IPS DF 6.9 (cell line): Measurements from ENCODE around the gene KMT5B.

ENCODE experiments used
- DNase-seq: peaks from one replicate; pipeline ENCODE4 v3.0.0-alpha.2; 2013; ENCODE audit warnings: low read depth, low spot score
- H3K27ac ChIP-seq: one replicate; pipeline ENCODE4 v1.5.1; 2013; ENCODE audit warnings: low read length, control low read depth
- H3K27me3 ChIP-seq: 2 replicates; pipeline ENCODE4 v1.6.1; 2013; ENCODE audit warnings: mild to moderate bottlenecking, low read length; ENCODE audit not compliant: control insufficient read depth, insufficient read depth
- H3K36me3 ChIP-seq: 2 replicates; pipeline ENCODE4 v1.6.1; 2013; ENCODE audit warnings: low read length; ENCODE audit not compliant: control insufficient read depth, insufficient read depth
- H3K4me1 ChIP-seq: 2 replicates; pipeline ENCODE4 v1.6.1; 2013; ENCODE audit warnings: low read length; ENCODE audit not compliant: control insufficient read depth, insufficient read depth
- H3K4me3 ChIP-seq: 2 replicates; pipeline ENCODE4 v1.5.1; 2013; ENCODE audit warnings: mild to moderate bottlenecking, low read length
- H3K9me3 ChIP-seq: 2 replicates; pipeline ENCODE4 v1.6.1; 2013; ENCODE audit warnings: low read length, inconsistent platforms; ENCODE audit not compliant: control insufficient read depth, insufficient read depth
- WGBS: extraction: QIAGEN DNeasy Blood & Tissue Kit; methylation state at CpG from one replicate; pipeline ENCODE4 v1.1.7; 2013; ENCODE audit warnings: mixed read lengths, missing lambda C conversion rate; ENCODE audit not compliant: insufficient read length, insufficient coverage; 5-methylcytosine and 5-hydroxymethylcytosine counted together

The KMT5B gene

GRCh38 chr11:68121067-68121899 is 91.8 kb downstream of the KMT5B start, which contains the start of gene CHKA:
Gene CHKA (minus strand): TSS chr11:68121388. CDS start chr11:68121177, 211 bp downstream.
- peak; percentile 87 for DNase-seq
- Histone ChIP-seq H3K36me3 (no peaks in the 10 kb centered on the region), H3K4me1 (peaks cover 6% of the 10 kb centered on the region), H3K27me3 (no peaks in the 10 kb centered on the region), H3K4me3 (peak within 1 kb of the TSS; percentile 95), H3K27ac (no peak within 1 kb of the TSS), H3K9me3 (no peaks in the 10 kb centered on the region)
- WGBS: no CpG with 5 or more reads among the region's 107 CpGs

GRCh38 chr11:68120273-68121066 is 92.6 kb downstream of the KMT5B start:
- no peak for DNase-seq
- WGBS: no CpG with 5 or more reads among the region's 73 CpGs
- Histone ChIP-seq H3K27me3 (no peaks in the 10 kb centered on the region), H3K36me3 (no peaks in the 10 kb centered on the region), H3K4me1 (peaks cover 6% of the 10 kb centered on the region), H3K4me3 (peak overlapping the region; percentile 95), H3K27ac (no peak overlapping the region), H3K9me3 (no peaks in the 10 kb centered on the region)

GRCh38 chr11:68118706-68119448 is 94.2 kb downstream of the KMT5B start:
- H3K4me3 ChIP-seq: no peak overlapping the region
- no CpG with 5 or more reads among the region's 4 CpGs for WGBS
- no peaks in the 10 kb centered on the region for H3K36me3 ChIP-seq
- no peaks in the 10 kb centered on the region for H3K4me1 ChIP-seq
- no peaks in the 10 kb centered on the region for H3K9me3 ChIP-seq
- H3K27ac ChIP-seq: no peak overlapping the region
- no peaks in the 10 kb centered on the region for H3K27me3 ChIP-seq
- DNase-seq: no peak

- DNase-seq: no peak
- H3K4me3 ChIP-seq: no peak overlapping the region
- WGBS: no CpG with 5 or more reads among the region's 11 CpGs
- H3K27ac ChIP-seq: no peak overlapping the region
- no peaks in the 10 kb centered on the region for H3K9me3 ChIP-seq
- no peaks in the 10 kb centered on the region for H3K36me3 ChIP-seq
- no peaks in the 10 kb centered on the region for H3K27me3 ChIP-seq
- H3K4me1 ChIP-seq: no peaks in the 10 kb centered on the region
These were observed 95.1 kb downstream of the KMT5B start for GRCh38 chr11:68117853-68118470.

GRCh38 chr11:68116974-68117373 is 96.1 kb downstream of the KMT5B start:
- no CpG with 5 or more reads among the region's 3 CpGs for WGBS
- H3K9me3 ChIP-seq: no peaks in the 10 kb centered on the region
- H3K36me3 ChIP-seq: no peaks in the 10 kb centered on the region
- no peak overlapping the region for H3K27ac ChIP-seq
- no peaks in the 10 kb centered on the region for H3K27me3 ChIP-seq
- no peak overlapping the region for H3K4me3 ChIP-seq
- DNase-seq: no peak
- H3K4me1 ChIP-seq: no peaks in the 10 kb centered on the region

- no CpG with 5 or more reads among the region's 7 CpGs for WGBS
- no peaks in the 10 kb centered on the region for H3K36me3 ChIP-seq
- DNase-seq: no peak
- H3K4me1 ChIP-seq: no peaks in the 10 kb centered on the region
- no peak overlapping the region for H3K27ac ChIP-seq
- no peaks in the 10 kb centered on the region for H3K27me3 ChIP-seq
- no peaks in the 10 kb centered on the region for H3K9me3 ChIP-seq
- H3K4me3 ChIP-seq: no peak overlapping the region
These were observed 97.0 kb downstream of the KMT5B start for GRCh38 chr11:68116126-68116525.

- no peak for DNase-seq
- WGBS: no CpG with 5 or more reads among the region's 1 CpG
These were observed 97.8 kb downstream of the KMT5B start for GRCh38 chr11:68115285-68115684.

GRCh38 chr11:68113986-68114385 is 99.1 kb downstream of the KMT5B start:
- no peaks in the 10 kb centered on the region for H3K4me1 ChIP-seq
- H3K36me3 ChIP-seq: no peaks in the 10 kb centered on the region
- WGBS: no CpG with 5 or more reads among the region's 3 CpGs
- DNase-seq: no peak
- H3K9me3 ChIP-seq: no peaks in the 10 kb centered on the region
- H3K27ac ChIP-seq: no peak overlapping the region
- H3K27me3 ChIP-seq: no peaks in the 10 kb centered on the region
- no peak overlapping the region for H3K4me3 ChIP-seq

More at GRCh38 chr11:68115285-68115684, 97.8 kb downstream of the KMT5B start:
- Histone ChIP-seq H3K27me3 (no peaks in the 10 kb centered on the region), H3K27ac (no peak overlapping the region), H3K4me1 (no peaks in the 10 kb centered on the region), H3K4me3 (no peak overlapping the region), H3K36me3 (no peaks in the 10 kb centered on the region), H3K9me3 (no peaks in the 10 kb centered on the region)

- peaks cover 3% of the 10 kb centered on the region; the same call in 1 of the 2 replicates for H3K4me1 ChIP-seq
- no peaks in the 10 kb centered on the region for H3K27me3 ChIP-seq
- H3K4me3 ChIP-seq: no peak overlapping the region
- H3K9me3 ChIP-seq: no peaks in the 10 kb centered on the region
- WGBS: no CpG with 5 or more reads among the region's 10 CpGs
- DNase-seq: no peak
- no peak overlapping the region for H3K27ac ChIP-seq
- H3K36me3 ChIP-seq: no peaks in the 10 kb centered on the region
These were observed 105.4 kb downstream of the KMT5B start for GRCh38 chr11:68107689-68108088.
